Endothelial cell of umbilical vein (primary cell): Measurements from ENCODE around the gene GSK3A. TPM values are rescaled to one million over a fixed set of nuclear protein-coding genes. Genes with fewer than 3 reads are reported as not detected.

Experiments
- BruUV-seq: library from RNA; stranded (reverse); fragments of 400-500 nt; replicated peaks from 2 replicates; lab custom pipeline; 2021; lab: Mats Ljungman, UMichigan
- CTCF ChIA-PET: fragments of 300-600, 350-600 bp; sonication (Branson Sonifier 250); formaldehyde crosslinking; loops from one replicate; lab custom pipeline; 2021; ENCODE audit warnings: antibody characterized with exemption, inconsistent platforms; lab: Charles Lee
- POLR2A ChIA-PET: fragments of 300-600, 350-600 bp; sonication (Branson Sonifier 250); formaldehyde crosslinking; loops from one replicate; lab custom pipeline; 2021; ENCODE audit warnings: antibody characterized with exemption, inconsistent platforms; lab: Charles Lee
- DNase-seq: peaks from one replicate; pipeline ENCODE4 v3.0.0-alpha.2; 2011; ENCODE audit warnings: low read depth, low spot score
- FAIRE-seq: peaks from 2 replicates; lab custom pipeline; 2011; peaks lifted over from hg19 to GRCh38; lab: Jason Lieb, UNC
- H2AFZ ChIP-seq: 2 replicates; pipeline ENCODE4 v1.6.0; 2012; ENCODE audit warnings: low read depth, low read length, control low read depth, inconsistent platforms
- H3K27ac ChIP-seq: 2 replicates; pipeline ENCODE4 v1.5.1; 2011; ENCODE audit warnings: low read depth, mild to moderate bottlenecking, control low read depth, low read length, moderate library complexity; ENCODE audit not compliant: insufficient read depth
- H3K27me3 ChIP-seq, 2 experiments: 2 replicates each; pipeline versions ENCODE4 v1.6.0 to v1.6.1; 2011; ENCODE audit warnings: low read length in 2 of 2, mixed read lengths in 1 of 2; ENCODE audit not compliant: control insufficient read depth in 2 of 2, insufficient read depth in 2 of 2
- H3K36me3 ChIP-seq, 2 experiments: 2 replicates in 1 of 2; 3 replicates in 1 of 2; pipeline ENCODE4 v1.5.1; 2011; ENCODE audit warnings: low read length in 2 of 2, mild to moderate bottlenecking in 1 of 2, moderate library complexity in 1 of 2; ENCODE audit not compliant: control insufficient read depth in 2 of 2, insufficient read depth in 2 of 2; ENCODE audit errors: extremely low read depth in 1 of 2
- H3K4me1 ChIP-seq: 3 replicates; pipeline ENCODE4 v1.5.1; 2011; ENCODE audit warnings: mild to moderate bottlenecking, low read length; ENCODE audit not compliant: control insufficient read depth, insufficient read depth; ENCODE audit errors: extremely low read depth
- H3K4me2 ChIP-seq: 2 replicates; pipeline ENCODE4 v1.6.1; 2011; ENCODE audit warnings: low read length, control low read depth, mixed read lengths; ENCODE audit not compliant: insufficient read depth
- H3K4me3 ChIP-seq, 3 experiments: fragments of 200-600 bp in 1 of 3; sonication (generic), shearing (Covaris generic) in 1 of 3; replicated peaks in 1 of 3; 2 replicates each; pipeline ENCODE4 v1.5.1; 2011 to 2016; ENCODE audit warnings: control low read depth in 3 of 3, low read length in 3 of 3, mild to moderate bottlenecking in 2 of 3, inconsistent platforms in 1 of 3, low read depth in 1 of 3, moderate library complexity in 1 of 3; ENCODE audit not compliant: insufficient read depth in 1 of 3
- H3K79me2 ChIP-seq: 2 replicates; pipeline ENCODE4 v1.6.0; 2012; ENCODE audit warnings: low read length, inconsistent platforms; ENCODE audit not compliant: control insufficient read depth, insufficient read depth
- H3K9ac ChIP-seq: replicated peaks from 2 replicates; pipeline ENCODE3; 2011; ENCODE audit warnings: low read length, control low read depth; ENCODE audit not compliant: insufficient read depth; ENCODE audit errors: extremely low read depth
- H3K9me1 ChIP-seq: replicated peaks from 3 replicates; pipeline ENCODE4 v1.6.0; 2011; ENCODE audit warnings: mild to moderate bottlenecking, low read length; ENCODE audit not compliant: control insufficient read depth, insufficient read depth; ENCODE audit errors: extremely low read depth
- H3K9me3 ChIP-seq: replicated peaks from 2 replicates; pipeline ENCODE4 v1.5.1; 2012; ENCODE audit warnings: low read length, inconsistent platforms; ENCODE audit not compliant: control insufficient read depth, insufficient read depth
- H4K20me1 ChIP-seq: replicated peaks from 2 replicates; pipeline ENCODE3; 2011; ENCODE audit warnings: mild to moderate bottlenecking, low read length; ENCODE audit not compliant: control insufficient read depth, insufficient read depth; ENCODE audit errors: extremely low read depth
- EZH2 ChIP-seq: IDR thresholded peaks from 2 replicates; pipeline ENCODE4 v1.6.1; 2012; ENCODE audit warnings: borderline replicate concordance, low read depth, mild to moderate bottlenecking, moderate library complexity, low read length, inconsistent platforms; ENCODE audit not compliant: severe bottlenecking
- FOS ChIP-seq: IDR thresholded peaks from 2 replicates; pipeline ENCODE4 v1.6.1; 2011; ENCODE audit warnings: mild to moderate bottlenecking, low read length, moderate library complexity, borderline replicate concordance; ENCODE audit not compliant: insufficient read depth
- GATA2 ChIP-seq: IDR thresholded peaks from 2 replicates; pipeline ENCODE4 v1.7.0; 2011; ENCODE audit warnings: low read depth, mild to moderate bottlenecking, moderate library complexity, mixed read lengths, low read length; ENCODE audit not compliant: insufficient read length, insufficient read depth
- JUN ChIP-seq: IDR thresholded peaks from 2 replicates; pipeline ENCODE4 v1.6.1; 2011; ENCODE audit warnings: borderline replicate concordance, low read depth; ENCODE audit not compliant: insufficient read length, insufficient read depth
- MYC ChIP-seq: IDR thresholded peaks from one replicate; pipeline ENCODE4 v1.6.1; 2011; ENCODE audit warnings: mild to moderate bottlenecking, low read depth, low read length
- POLR2A ChIP-seq: IDR thresholded peaks from 2 replicates; pipeline ENCODE4 v1.6.1; 2012; ENCODE audit warnings: low read depth, mild to moderate bottlenecking, control low read depth, low read length
- POLR2AphosphoS5 ChIP-seq: IDR thresholded peaks from 2 replicates; pipeline ENCODE4 v1.6.1; 2012; ENCODE audit warnings: low read depth, mild to moderate bottlenecking, control low read depth, low read length, moderate library complexity; ENCODE audit not compliant: insufficient read depth
- dilution Hi-C: fragments of 300-500 bp; cut with MboI; formaldehyde crosslinking; loops from one replicate; pipeline ENCODE4 v1.15.0; 2019; ENCODE audit warnings: low sequenced_read_pairs; ENCODE audit not compliant: extremely low pct_ligation_motif_present
- intact Hi-C: fragments of 100-400 bp; cut with micrococcal nuclease; formaldehyde crosslinking; loops from one replicate; pipeline ENCODE4 v1.10.0; 2022
- polyA plus RNA-seq, 4 experiments: library from polyadenylated mRNA; depleted of rRNA in 3 of 4; stranded (reverse) in 3 of 4; unstranded in 1 of 4; fragments of >200 nt; gene quantifications; 2 replicates each; pipeline versions ENCODE4 v1.2.1 to v1.2.3, GENCODE V29; 2011 to 2012; ENCODE audit warnings: missing spikeins in 1 of 4
- total RNA-seq: library from RNA; stranded (reverse); gene quantifications from 2 replicates; pipeline ENCODE4 v1.2.3, GENCODE V29; 2021
- TF ChIP-seq, protein P1 (sequence below), 2 donors: IDR thresholded peaks; 1 replicate in 1 of 2; 2 replicates in 1 of 2; pipeline ENCODE4 v1.5.1; 2011; ENCODE audit warnings: low read length in 2 of 2, mild to moderate bottlenecking in 2 of 2, moderate library complexity in 2 of 2, control low read depth in 1 of 2, inconsistent platforms in 1 of 2, low read depth in 1 of 2; ENCODE audit not compliant: insufficient read depth in 1 of 2; ENCODE audit errors: extremely low read depth in 1 of 2
- TF ChIP-seq, protein P2 (sequence below): IDR thresholded peaks from 2 replicates; pipeline ENCODE4 v1.6.1; 2011; ENCODE audit not compliant: insufficient read depth, insufficient read length

The GSK3A gene
- total and polyA plus RNA-seq, 2 donors (not counting 3 experiments of a cell fraction or from before 2014, with no cell fraction given) = 49.5 to 73.7 TPM

DNA sequence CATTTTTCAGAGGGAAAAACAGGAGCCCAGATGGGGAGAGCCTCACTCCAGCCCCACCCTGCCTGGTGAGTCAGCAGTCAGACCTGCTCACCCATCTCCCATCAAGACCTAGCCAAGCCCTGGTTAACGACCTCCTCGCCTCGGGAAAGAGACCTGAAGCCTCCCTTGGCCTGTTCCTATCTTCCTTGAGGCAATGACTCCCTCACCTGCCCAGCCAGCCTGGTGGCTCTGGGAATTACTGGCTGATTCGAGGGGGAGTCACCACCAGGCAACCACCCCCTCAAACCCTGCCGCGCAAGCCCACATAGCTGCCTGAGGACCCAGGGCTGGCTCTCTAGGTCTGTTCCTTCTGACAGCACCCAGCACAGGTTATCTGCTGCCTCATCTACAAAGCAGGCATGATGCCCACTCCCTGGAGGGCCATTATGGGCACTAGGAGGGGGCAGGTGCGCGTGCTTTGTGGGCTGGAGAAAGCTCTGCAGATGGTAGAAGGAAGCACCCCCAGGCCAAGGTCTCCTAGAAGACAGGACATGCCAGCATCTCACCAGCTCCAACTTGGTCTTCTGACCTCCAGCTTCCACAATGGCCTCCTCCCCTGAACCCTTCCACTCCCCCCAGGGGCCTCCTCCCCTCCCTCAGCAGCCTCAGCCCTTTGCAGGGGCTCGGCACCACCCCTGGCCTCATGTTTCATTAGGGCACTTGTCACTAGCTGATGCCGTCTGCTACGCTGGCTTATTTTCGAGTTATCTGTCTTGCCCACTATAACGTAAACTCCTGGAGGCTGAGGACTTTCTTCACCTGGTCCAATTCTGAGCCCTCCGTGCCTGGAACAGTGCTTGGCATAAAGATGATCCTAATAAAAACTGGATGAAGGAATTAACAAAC is 35.3 kb downstream of the GSK3A start:
- H3K4me3 ChIP-seq = no peak overlapping the region
- no peak overlapping the region for H2AFZ ChIP-seq
- no peak overlapping the region for H3K4me2 ChIP-seq
- intact Hi-C loops = no loop called here
- no peaks in the 10 kb centered on the region for H3K79me2 ChIP-seq
- no TSS peak for BruUV-seq
- no peak for FAIRE-seq
- no peak for DNase-seq
- H3K27me3 ChIP-seq = no peaks in the 10 kb centered on the region
- TF ChIP-seq POLR2A = no peak
- no peak for TF ChIP-seq MYC
- TF ChIP-seq, protein P1, sequence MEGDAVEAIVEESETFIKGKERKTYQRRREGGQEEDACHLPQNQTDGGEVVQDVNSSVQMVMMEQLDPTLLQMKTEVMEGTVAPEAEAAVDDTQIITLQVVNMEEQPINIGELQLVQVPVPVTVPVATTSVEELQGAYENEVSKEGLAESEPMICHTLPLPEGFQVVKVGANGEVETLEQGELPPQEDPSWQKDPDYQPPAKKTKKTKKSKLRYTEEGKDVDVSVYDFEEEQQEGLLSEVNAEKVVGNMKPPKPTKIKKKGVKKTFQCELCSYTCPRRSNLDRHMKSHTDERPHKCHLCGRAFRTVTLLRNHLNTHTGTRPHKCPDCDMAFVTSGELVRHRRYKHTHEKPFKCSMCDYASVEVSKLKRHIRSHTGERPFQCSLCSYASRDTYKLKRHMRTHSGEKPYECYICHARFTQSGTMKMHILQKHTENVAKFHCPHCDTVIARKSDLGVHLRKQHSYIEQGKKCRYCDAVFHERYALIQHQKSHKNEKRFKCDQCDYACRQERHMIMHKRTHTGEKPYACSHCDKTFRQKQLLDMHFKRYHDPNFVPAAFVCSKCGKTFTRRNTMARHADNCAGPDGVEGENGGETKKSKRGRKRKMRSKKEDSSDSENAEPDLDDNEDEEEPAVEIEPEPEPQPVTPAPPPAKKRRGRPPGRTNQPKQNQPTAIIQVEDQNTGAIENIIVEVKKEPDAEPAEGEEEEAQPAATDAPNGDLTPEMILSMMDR (IDR thresholded peaks at IDR 0.05; ENCODE audit: extremely low read depth in 1 of 2, insufficient read depth in 1 of 2, low read depth in 1 of 2, low read length in 2 of 2) = no peak
- TF ChIP-seq EZH2 = no peak
- TF ChIP-seq JUN = no peak
- TF ChIP-seq GATA2 = no peak
- no peak for TF ChIP-seq FOS
- TF ChIP-seq, protein P2, sequence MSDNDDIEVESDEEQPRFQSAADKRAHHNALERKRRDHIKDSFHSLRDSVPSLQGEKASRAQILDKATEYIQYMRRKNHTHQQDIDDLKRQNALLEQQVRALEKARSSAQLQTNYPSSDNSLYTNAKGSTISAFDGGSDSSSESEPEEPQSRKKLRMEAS = no peak
- no peak for TF ChIP-seq POLR2AphosphoS5
- CTCF ChIA-PET = interaction anchor here (0.7 to 1.0 kb wide), 2 partner anchors 9 to 31 kb away, joined by 3 read pairs; no protein-coding TSS in a partner anchor
- H4K20me1 ChIP-seq = no peaks in the 10 kb centered on the region
- H3K36me3 ChIP-seq = peaks cover 3 to 34% of the 10 kb centered on the region in 2 experiments
- H3K9ac ChIP-seq = no peak overlapping the region
- peaks cover 17% of the 10 kb centered on the region for H3K4me1 ChIP-seq
- H3K27ac ChIP-seq = peak overlapping the region; percentile 52
- POLR2A ChIA-PET = interaction anchor here (0.7 kb wide), 1 partner anchor 90 kb away, joined by 5 read pairs; no protein-coding TSS in a partner anchor
- H3K9me3 ChIP-seq = no peaks in the 10 kb centered on the region
- H3K9me1 ChIP-seq = no peaks in the 10 kb centered on the region
- dilution Hi-C loops = no loop called here
